H1 (cell line): ENCODE measurements around the gene CTLA4. TPM values are rescaled to one million over a fixed set of nuclear protein-coding genes. Genes with fewer than 3 reads are reported as not detected.

Experiments used
- CTCF ChIA-PET: fragments of 300-600 bp; sonication (Branson Sonifier 250); formaldehyde crosslinking; loops from one replicate; lab custom pipeline; 2021; ENCODE audit not compliant: partially characterized antibody; lab: Charles Lee
- POLR2A ChIA-PET: fragments of 300-600 bp; sonication (Branson Sonifier 250); formaldehyde crosslinking; loops from one replicate; lab custom pipeline; 2021; ENCODE audit warnings: inconsistent platforms; ENCODE audit not compliant: partially characterized antibody; lab: Charles Lee
- DNase-seq, 2 experiments: peaks; one replicate each; pipeline versions ENCODE4 v3.0.0 to v3.0.0-alpha.2; 2010 to 2022; ENCODE audit warnings: low spot score in 2 of 2, low read depth in 1 of 2, mixed read lengths in 1 of 2
- FAIRE-seq: peaks from 2 replicates; lab custom pipeline; 2011; peaks lifted over from hg19 to GRCh38; lab: Jason Lieb, UNC
- H2AFZ ChIP-seq: 2 replicates; pipeline ENCODE4 v1.8.1; 2012; ENCODE audit warnings: low read length, inconsistent platforms
- H2AK5ac ChIP-seq: 2 replicates; pipeline ENCODE4 v1.6.1; 2013; ENCODE audit warnings: low read depth, low read length
- H2BK120ac ChIP-seq: replicated peaks from 2 replicates; pipeline ENCODE3; 2013; ENCODE audit warnings: low read depth, low read length, inconsistent platforms
- H2BK12ac ChIP-seq: 2 replicates; pipeline ENCODE4 v1.6.1; 2013; ENCODE audit warnings: low read depth, low read length
- H2BK15ac ChIP-seq: 2 replicates; pipeline ENCODE4 v1.6.1; 2013; ENCODE audit warnings: low read length
- H2BK20ac ChIP-seq: 2 replicates; pipeline ENCODE4 v1.6.1; 2013; ENCODE audit warnings: low read length
- H2BK5ac ChIP-seq: 2 replicates; pipeline ENCODE4 v1.6.1; 2013; ENCODE audit warnings: low read depth, low read length
- H3K14ac ChIP-seq: 2 replicates; pipeline ENCODE4 v1.6.1; 2013; ENCODE audit warnings: inconsistent platforms; ENCODE audit not compliant: insufficient read length
- H3K18ac ChIP-seq: 2 replicates; pipeline ENCODE4 v1.6.1; 2013; ENCODE audit warnings: low read length; ENCODE audit errors: extremely low read depth
- H3K23ac ChIP-seq: 2 replicates; pipeline ENCODE4 v1.6.1; 2013; ENCODE audit warnings: inconsistent platforms; ENCODE audit not compliant: insufficient read length
- H3K23me2 ChIP-seq: 2 replicates; pipeline ENCODE4 v1.6.1; 2013; ENCODE audit warnings: low read depth, low read length
- H3K27ac ChIP-seq: 2 replicates; pipeline ENCODE4 v1.6.1; 2011; ENCODE audit warnings: low read depth, low read length, inconsistent platforms
- H3K27me3 ChIP-seq, 4 experiments: replicated peaks in 1 of 4; 1 replicate in 1 of 4; 2 replicates in 3 of 4; pipeline versions ENCODE4 v1.6.1 to v1.8.1; 2011 to 2013; ENCODE audit warnings: low read length in 3 of 4, mild to moderate bottlenecking in 3 of 4, inconsistent platforms in 2 of 4, mixed read lengths in 2 of 4, moderate library complexity in 1 of 4; ENCODE audit not compliant: control insufficient read depth in 3 of 4, insufficient read depth in 3 of 4; ENCODE audit errors: extremely low read depth in 1 of 4
- H3K36me3 ChIP-seq, 4 experiments: 2 replicates each; pipeline versions ENCODE4 v1.6.1 to v1.8.1; 2011 to 2013; ENCODE audit warnings: mild to moderate bottlenecking in 4 of 4, low read length in 3 of 4, moderate library complexity in 2 of 4, control low read depth in 1 of 4, inconsistent platforms in 1 of 4; ENCODE audit not compliant: insufficient read depth in 4 of 4, control insufficient read depth in 2 of 4
- H3K4ac ChIP-seq: replicated peaks from 2 replicates; pipeline ENCODE3; 2013; ENCODE audit warnings: low read length, low read depth, mixed read lengths, inconsistent platforms; ENCODE audit not compliant: insufficient read length
- H3K4me1 ChIP-seq, 4 experiments: replicated peaks in 1 of 4; 1 replicate in 1 of 4; 2 replicates in 3 of 4; pipeline versions ENCODE4 v1.6.1 to v1.8.1; 2011 to 2013; ENCODE audit warnings: low read length in 3 of 4, inconsistent platforms in 2 of 4, mixed read lengths in 1 of 4; ENCODE audit not compliant: insufficient read depth in 4 of 4, control insufficient read depth in 3 of 4
- H3K4me2 ChIP-seq, 2 experiments: 2 replicates each; pipeline versions ENCODE4 v1.6.1 to v1.8.1; 2011 to 2013; ENCODE audit warnings: low read depth in 2 of 2, low read length in 2 of 2, control low read depth in 1 of 2, inconsistent platforms in 1 of 2, mild to moderate bottlenecking in 1 of 2; ENCODE audit not compliant: insufficient read depth in 1 of 2
- H3K4me3 ChIP-seq, 4 experiments: fragments of 200-600, 300-600 bp in 1 of 4; sonication (generic), shearing (Covaris generic), sonication (Bioruptor Twin) in 1 of 4; 2 replicates each; pipeline versions ENCODE4 v1.5.1 to v1.8.1; 2011 to 2016; ENCODE audit warnings: low read length in 4 of 4, low read depth in 3 of 4, control low read depth in 2 of 4, inconsistent platforms in 2 of 4, mild to moderate bottlenecking in 2 of 4, mixed read lengths in 1 of 4, moderate library complexity in 1 of 4; ENCODE audit not compliant: insufficient read depth in 2 of 4; ENCODE audit errors: extremely low read depth in 1 of 4
- H3K56ac ChIP-seq: replicated peaks from 2 replicates; pipeline ENCODE3; 2013; ENCODE audit warnings: low read depth, mild to moderate bottlenecking, mixed read lengths, low read length, inconsistent platforms; ENCODE audit not compliant: insufficient read length
- H3K79me1 ChIP-seq: 2 replicates; pipeline ENCODE4 v1.6.1; 2013; ENCODE audit warnings: low read depth, low read length, control low read depth
- H3K79me2 ChIP-seq, 2 experiments: 2 replicates each; pipeline versions ENCODE4 v1.6.1 to v1.8.1; 2012 to 2013; ENCODE audit warnings: low read length in 2 of 2, mild to moderate bottlenecking in 2 of 2, inconsistent platforms in 1 of 2; ENCODE audit not compliant: insufficient read depth in 2 of 2, control insufficient read depth in 1 of 2
- H3K9ac ChIP-seq, 4 experiments: replicated peaks in 1 of 4; 1 replicate in 1 of 4; 2 replicates in 3 of 4; pipeline versions ENCODE4 v1.6.1 to v1.8.1; 2011 to 2013; ENCODE audit warnings: low read depth in 3 of 4, low read length in 3 of 4, control low read depth in 2 of 4, mild to moderate bottlenecking in 2 of 4, moderate library complexity in 2 of 4, inconsistent platforms in 1 of 4; ENCODE audit errors: extremely low read depth in 1 of 4
- H3K9me3 ChIP-seq, 2 experiments: 2 replicates each; pipeline versions ENCODE4 v1.6.1 to v1.8.1; 2012 to 2013; ENCODE audit warnings: mild to moderate bottlenecking in 2 of 2, moderate library complexity in 2 of 2, control low read depth in 1 of 2, inconsistent platforms in 1 of 2, low read depth in 1 of 2, low read length in 1 of 2, mixed read lengths in 1 of 2; ENCODE audit not compliant: insufficient read depth in 2 of 2
- H4K20me1 ChIP-seq, 2 experiments: replicated peaks in 1 of 2; 2 replicates each; pipeline versions ENCODE3 to v1.8.1; 2011 to 2013; ENCODE audit warnings: inconsistent platforms in 2 of 2, low read length in 2 of 2, mild to moderate bottlenecking in 1 of 2; ENCODE audit not compliant: insufficient read depth in 2 of 2, control insufficient read depth in 1 of 2
- H4K5ac ChIP-seq: 2 replicates; pipeline ENCODE4 v1.6.1; 2013; ENCODE audit warnings: low read length, low read depth, mixed read lengths, inconsistent platforms; ENCODE audit not compliant: insufficient read length
- H4K8ac ChIP-seq: 2 replicates; pipeline ENCODE4 v1.8.0; 2013; ENCODE audit warnings: mild to moderate bottlenecking, moderate library complexity, low read length, inconsistent platforms; ENCODE audit not compliant: insufficient read depth; ENCODE audit errors: extremely low read depth
- H4K91ac ChIP-seq: replicated peaks from 2 replicates; pipeline ENCODE3; 2013; ENCODE audit warnings: low read length, mixed read lengths, inconsistent platforms; ENCODE audit not compliant: insufficient read length
- ATF2 ChIP-seq: IDR thresholded peaks from 2 replicates; pipeline ENCODE4 v1.6.1; 2012; ENCODE audit warnings: low read length, inconsistent platforms
- HDAC6 ChIP-seq: IDR thresholded peaks from one replicate; pipeline ENCODE4 v1.7.1; 2012; ENCODE audit warnings: low read depth, mild to moderate bottlenecking, inconsistent platforms, low read length, moderate library complexity
- KDM1A ChIP-seq: fragments of 200-600, 300-600 bp; sonication (generic); IDR thresholded peaks from 2 replicates; pipeline ENCODE4 v1.7.1; 2016; ENCODE audit warnings: mild to moderate bottlenecking, low read length, borderline replicate concordance
- MAFK ChIP-seq: IDR thresholded peaks from 2 replicates; pipeline ENCODE4 v1.6.1; 2012; ENCODE audit warnings: low read depth, mild to moderate bottlenecking, improper control_type of control experiment, low read length
- MAX ChIP-seq: IDR thresholded peaks from 2 replicates; pipeline ENCODE4 v1.6.1; 2012; ENCODE audit warnings: inconsistent platforms
- PHF8 ChIP-seq: fragments of 200-600 bp; sonication (generic); conservative IDR thresholded peaks from 2 replicates; pipeline ENCODE4 v1.7.1; 2012; ENCODE audit warnings: low read depth, mild to moderate bottlenecking, inconsistent platforms, low read length, moderate library complexity
- POLR2AphosphoS5 ChIP-seq: IDR thresholded peaks from 2 replicates; pipeline ENCODE4 v1.6.1; 2011; ENCODE audit warnings: low read depth, low read length
- SIRT6 ChIP-seq: IDR thresholded peaks from one replicate; pipeline ENCODE4 v1.7.1; 2012; ENCODE audit warnings: low read length, inconsistent platforms
- SP4 ChIP-seq: IDR thresholded peaks from 2 replicates; pipeline ENCODE4 v1.6.1; 2012; ENCODE audit warnings: low read length, inconsistent platforms
- WGBS, 2 experiments: shearing (Covaris generic) in 1 of 2; methylation state at CpG; one replicate each; pipeline versions ENCODE4 v1.1.6 to v1.1.7; 2013 to 2015; ENCODE audit warnings: low lambda C conversion rate in 2 of 2, mixed read lengths in 2 of 2, inconsistent platforms in 1 of 2, low coverage in 1 of 2, missing lambda C conversion rate in 1 of 2; ENCODE audit not compliant: insufficient replicate concordance in 2 of 2, insufficient coverage in 1 of 2, insufficient read length in 1 of 2; ENCODE audit errors: extremely low coverage in 1 of 2, missing lambda C conversion rate in 1 of 2; 5-methylcytosine and 5-hydroxymethylcytosine counted together
- polyA plus RNA-seq, 7 experiments: library from polyadenylated mRNA; depleted of rRNA in 3 of 7; stranded (reverse) in 5 of 7; unstranded in 2 of 7; fragments of >200 nt in 5 of 7; fragments of 200-250 nt in 2 of 7; gene quantifications; 1 replicate in 5 of 7; 2 replicates in 1 of 7; 4 replicates in 1 of 7; pipeline versions ENCODE4 v1.2.1 to v1.2.3, GENCODE V29; 2011 to 2013; ENCODE audit warnings: missing spikeins in 2 of 7, mixed read lengths in 2 of 7
- total RNA-seq: library from RNA; stranded (reverse); fragmentation: NEBNext Ultra II Directional; extraction: Animal tissue kit (Norgen Biotek cat#: 25700); gene quantifications from 2 replicates; pipeline ENCODE4 v1.2.1, GENCODE V29; 2021
- TF ChIP-seq, protein P1 (sequence below), 3 experiments: IDR thresholded peaks; 1 replicate in 2 of 3; 2 replicates in 1 of 3; pipeline versions ENCODE4 v1.5.1 to v1.6.1; 2011; ENCODE audit warnings: low read length in 3 of 3, mild to moderate bottlenecking in 3 of 3, inconsistent platforms in 2 of 3, low read depth in 1 of 3, moderate library complexity in 1 of 3; ENCODE audit not compliant: insufficient read depth in 1 of 3; ENCODE audit errors: control extremely low read depth in 1 of 3

Gene CTLA4
- total and polyA plus RNA-seq, 2 of the 8 experiments (the other 6 are each of a cell fraction or from before 2014, with no cell fraction given), result not detected

DNA sequence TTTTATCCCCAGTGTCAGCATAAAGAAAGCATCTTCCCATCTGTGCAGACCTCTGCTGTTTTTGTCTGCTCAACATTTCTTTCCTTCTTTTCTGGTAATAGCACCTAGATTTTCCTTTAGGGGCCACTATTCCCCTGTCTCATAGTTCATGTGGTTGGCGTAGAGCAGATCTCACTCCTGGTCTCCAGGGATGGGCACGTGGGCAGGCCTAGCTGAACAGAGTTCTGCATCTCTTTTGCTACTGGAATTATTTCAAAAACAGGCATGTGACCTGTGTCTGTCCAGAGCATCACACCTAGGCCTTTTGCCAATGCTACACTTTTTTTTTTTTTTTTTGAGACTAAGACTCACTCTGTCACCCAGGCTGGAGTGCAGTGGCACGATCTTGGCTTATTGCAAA is 51.3 kb downstream of the CTLA4 start:
- H3K18ac ChIP-seq, result no peak overlapping the region
- no peak overlapping the region for H2BK15ac ChIP-seq
- ChIA-PET CTCF (interaction anchor here (0.6 kb wide), 1 partner anchor 1097 kb away, joined by 3 read pairs; no protein-coding TSS in a partner anchor), POLR2A (no interaction called here)
- no peaks in the 10 kb centered on the region for H3K9me3 ChIP-seq
- no peak overlapping the region for H3K14ac ChIP-seq
- no peaks in the 10 kb centered on the region for H3K79me1 ChIP-seq
- DNase-seq (no peak), FAIRE-seq (no peak)
- H3K27ac ChIP-seq, result no peak overlapping the region
- no peak overlapping the region for H3K23ac ChIP-seq
- H3K4me3 ChIP-seq, result no peak overlapping the region
- no peak overlapping the region for H3K4ac ChIP-seq
- no peaks in the 10 kb centered on the region for H3K23me2 ChIP-seq
- no peak overlapping the region for H2AFZ ChIP-seq
- WGBS, 2 experiments, result 98% methylated on average over 3 of the region's 3 CpGs; no CpG with 5 or more reads in 1 of the 2 experiments
- H3K27me3 ChIP-seq, result no peaks in the 10 kb centered on the region
- H3K4me2 ChIP-seq, result no peak overlapping the region
- no peak overlapping the region for H2BK12ac ChIP-seq
- no peaks in the 10 kb centered on the region for H4K20me1 ChIP-seq
- H3K9ac ChIP-seq, result no peak overlapping the region
- no peaks in the 10 kb centered on the region for H3K79me2 ChIP-seq
- H2BK5ac ChIP-seq, result no peak overlapping the region
- H4K5ac ChIP-seq, result no peak overlapping the region
- H3K56ac ChIP-seq, result no peak overlapping the region
- H2BK120ac ChIP-seq, result no peak overlapping the region
- no peaks in the 10 kb centered on the region for H3K36me3 ChIP-seq
- H4K91ac ChIP-seq, result no peak overlapping the region
- H4K8ac ChIP-seq, result no peak overlapping the region
- no peak overlapping the region for H2AK5ac ChIP-seq
- peaks cover 0 to 3% (median 2%) of the 10 kb centered on the region in 4 experiments; a peak in 3 of 7 replicates for H3K4me1 ChIP-seq
- no peak overlapping the region for H2BK20ac ChIP-seq
- TF ChIP-seq SIRT6 (no peak), PHF8 (no peak), MAX (no peak), KDM1A (no peak), ATF2 (no peak), MAFK (no peak), POLR2AphosphoS5 (no peak), SP4 (no peak), HDAC6 (no peak)
- TF ChIP-seq, protein P1, sequence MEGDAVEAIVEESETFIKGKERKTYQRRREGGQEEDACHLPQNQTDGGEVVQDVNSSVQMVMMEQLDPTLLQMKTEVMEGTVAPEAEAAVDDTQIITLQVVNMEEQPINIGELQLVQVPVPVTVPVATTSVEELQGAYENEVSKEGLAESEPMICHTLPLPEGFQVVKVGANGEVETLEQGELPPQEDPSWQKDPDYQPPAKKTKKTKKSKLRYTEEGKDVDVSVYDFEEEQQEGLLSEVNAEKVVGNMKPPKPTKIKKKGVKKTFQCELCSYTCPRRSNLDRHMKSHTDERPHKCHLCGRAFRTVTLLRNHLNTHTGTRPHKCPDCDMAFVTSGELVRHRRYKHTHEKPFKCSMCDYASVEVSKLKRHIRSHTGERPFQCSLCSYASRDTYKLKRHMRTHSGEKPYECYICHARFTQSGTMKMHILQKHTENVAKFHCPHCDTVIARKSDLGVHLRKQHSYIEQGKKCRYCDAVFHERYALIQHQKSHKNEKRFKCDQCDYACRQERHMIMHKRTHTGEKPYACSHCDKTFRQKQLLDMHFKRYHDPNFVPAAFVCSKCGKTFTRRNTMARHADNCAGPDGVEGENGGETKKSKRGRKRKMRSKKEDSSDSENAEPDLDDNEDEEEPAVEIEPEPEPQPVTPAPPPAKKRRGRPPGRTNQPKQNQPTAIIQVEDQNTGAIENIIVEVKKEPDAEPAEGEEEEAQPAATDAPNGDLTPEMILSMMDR (IDR thresholded peaks at IDR 0.05; ENCODE audit: control extremely low read depth in 1 of 3, insufficient read depth in 1 of 3, low read depth in 1 of 3, low read length in 3 of 3), result no peak
